Upper lobe of left lung (tissue), 4 donors: ENCODE measurements around the gene ZNF560.
"Not testable (repeated sequence)": the region's sequence is repeated elsewhere in the genome, so short reads cannot be mapped to it uniquely, and the experiment has no call there.

Source experiments
- CTCF ChIP-seq, 6 experiments: fragments of 450-650 bp in 4 of 6; fragments of 200-600 bp in 2 of 6; sonication (generic) in 2 of 6; IDR thresholded peaks; one replicate each; pipeline ENCODE4 v1.5.1; 2016 to 2019; ENCODE audit warnings: antibody characterized with exemption in 6 of 6
- POLR2A ChIP-seq, 4 donors: fragments of 450-650 bp; IDR thresholded peaks; one replicate each; pipeline ENCODE4 v1.5.1; 2016 to 2017; ENCODE audit warnings: antibody characterized with exemption in 4 of 4, mild to moderate bottlenecking in 2 of 4

- not testable (repeated sequence) for TF ChIP-seq CTCF, POLR2A (IDR thresholded peaks at IDR 0.05)
These were observed 42.9 kb upstream of the ZNF560 start for GRCh38 chr19:9541281-9541680.
